ENCODE results near the gene DDX46. TPM values are rescaled to one million over a fixed set of nuclear protein-coding genes. Genes with fewer than 3 reads are reported as not detected.
A peak's percentile ranks its signal among the peaks of the same experiment; 100 is the strongest.

DDX46 gene
- total RNA-seq, 1 experiment from 2014 or later: 76.5 TPM

DNA sequence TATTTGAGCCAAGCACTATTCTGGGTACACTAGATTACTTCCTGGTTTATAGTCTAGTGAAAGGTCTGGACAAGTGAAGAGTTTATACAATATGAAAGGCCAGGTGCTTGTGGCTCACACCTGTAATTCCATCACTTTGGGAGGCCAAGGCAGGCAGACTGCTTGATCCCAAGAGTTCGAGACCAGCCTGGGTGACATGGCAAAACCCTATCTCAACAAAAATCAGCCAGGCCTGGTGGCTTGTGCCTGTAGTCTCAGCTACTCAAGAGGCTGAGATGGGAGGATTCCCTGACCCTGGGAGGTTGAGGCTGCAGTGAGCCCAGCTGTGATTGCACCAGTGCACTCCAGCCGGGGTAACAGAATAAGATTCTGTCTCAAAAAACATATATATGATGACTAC lies 106.1 kb downstream of the DDX46 start:
- no peaks in the 10 kb centered on the region; the same call in 1 of the 2 replicates for H3K9me2 ChIP-seq (ENCODE audit: insufficient read depth)
- no peaks in the 10 kb centered on the region for H3K4me1 ChIP-seq (replicated peaks; ENCODE audit: insufficient read depth)
- ChIA-PET CTCF (no interaction called here), POLR2A (ENCODE audit: unreplicated experiment) (interaction anchor here (0.6 kb wide), 1 partner anchor 739 kb away, joined by 5 read pairs; no protein-coding TSS in a partner anchor)
- H3K9me3 ChIP-seq (ENCODE audit: insufficient read depth, low read depth): no peaks in the 10 kb centered on the region
- no peak overlapping the region for H2AFZ ChIP-seq
- no peak overlapping the region for H3K4me2 ChIP-seq
- no peaks in the 10 kb centered on the region for H3K79me2 ChIP-seq (ENCODE audit: low read depth)
- H3F3A ChIP-seq (ENCODE audit: insufficient read depth, low read depth): peaks cover 19% of the 10 kb centered on the region; the same call in 1 of the 2 replicates
- no peak overlapping the region for H3K27ac ChIP-seq
- no peak for DNase-seq
- intact Hi-C loops (cut with micrococcal nuclease; ENCODE audit: unreplicated experiment): no loop called here
- H3K27me3 ChIP-seq (ENCODE audit: insufficient read depth, low read depth): no peaks in the 10 kb centered on the region
- no TSS peak for BruUV-seq (replicated peaks)
- no peak overlapping the region for H3K4me3 ChIP-seq
- TF ChIP-seq, protein P1, sequence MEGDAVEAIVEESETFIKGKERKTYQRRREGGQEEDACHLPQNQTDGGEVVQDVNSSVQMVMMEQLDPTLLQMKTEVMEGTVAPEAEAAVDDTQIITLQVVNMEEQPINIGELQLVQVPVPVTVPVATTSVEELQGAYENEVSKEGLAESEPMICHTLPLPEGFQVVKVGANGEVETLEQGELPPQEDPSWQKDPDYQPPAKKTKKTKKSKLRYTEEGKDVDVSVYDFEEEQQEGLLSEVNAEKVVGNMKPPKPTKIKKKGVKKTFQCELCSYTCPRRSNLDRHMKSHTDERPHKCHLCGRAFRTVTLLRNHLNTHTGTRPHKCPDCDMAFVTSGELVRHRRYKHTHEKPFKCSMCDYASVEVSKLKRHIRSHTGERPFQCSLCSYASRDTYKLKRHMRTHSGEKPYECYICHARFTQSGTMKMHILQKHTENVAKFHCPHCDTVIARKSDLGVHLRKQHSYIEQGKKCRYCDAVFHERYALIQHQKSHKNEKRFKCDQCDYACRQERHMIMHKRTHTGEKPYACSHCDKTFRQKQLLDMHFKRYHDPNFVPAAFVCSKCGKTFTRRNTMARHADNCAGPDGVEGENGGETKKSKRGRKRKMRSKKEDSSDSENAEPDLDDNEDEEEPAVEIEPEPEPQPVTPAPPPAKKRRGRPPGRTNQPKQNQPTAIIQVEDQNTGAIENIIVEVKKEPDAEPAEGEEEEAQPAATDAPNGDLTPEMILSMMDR (conservative IDR thresholded peaks at IDR 0.05): no peak
- TF ChIP-seq EZH2 (IDR thresholded peaks at IDR 0.05; ENCODE audit: low read depth): no peak
- no peaks in the 10 kb centered on the region for H3K36me3 ChIP-seq (ENCODE audit: low read depth)
- no peaks in the 10 kb centered on the region for H4K20me1 ChIP-seq (ENCODE audit: insufficient read depth)

DNA sequence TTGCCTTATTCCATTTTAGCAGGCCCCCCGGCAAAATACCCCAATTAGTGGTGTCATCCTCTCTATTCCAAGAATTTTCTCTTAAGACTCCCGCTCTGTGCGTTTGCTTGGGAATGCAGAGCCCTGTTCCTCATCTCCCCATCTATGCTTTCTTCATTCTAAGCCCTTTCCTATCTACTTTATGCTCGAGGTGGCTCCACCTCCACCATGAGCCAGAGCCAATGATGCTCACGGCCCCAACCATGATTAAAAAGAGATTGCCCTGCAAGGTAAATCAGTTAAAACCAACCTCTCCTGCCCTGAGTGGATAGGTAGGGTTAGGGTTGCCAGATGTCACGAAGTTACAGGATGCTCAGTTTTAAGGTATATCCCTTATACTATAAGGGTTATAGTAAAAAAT lies 114.9 kb downstream of the DDX46 start:
- H3K9me2 ChIP-seq (ENCODE audit: insufficient read depth): no peaks in the 10 kb centered on the region
- no peaks in the 10 kb centered on the region for H3K9me3 ChIP-seq (ENCODE audit: insufficient read depth, low read depth)
- H3K27ac ChIP-seq: no peak overlapping the region
- no TSS peak for BruUV-seq (replicated peaks)
- no peaks in the 10 kb centered on the region for H4K20me1 ChIP-seq (ENCODE audit: insufficient read depth)
- H3K27me3 ChIP-seq (ENCODE audit: insufficient read depth, low read depth): no peaks in the 10 kb centered on the region
- TF ChIP-seq EZH2 (IDR thresholded peaks at IDR 0.05; ENCODE audit: low read depth): no peak
- TF ChIP-seq, protein P1 (conservative IDR thresholded peaks at IDR 0.05): no peak
- 0 out of 2 replicates have a peak, but pooled peaks cover 8% of the 10 kb centered on the region for H3K4me1 ChIP-seq (replicated peaks; ENCODE audit: insufficient read depth)
- H3K36me3 ChIP-seq (ENCODE audit: low read depth): 0 out of 2 replicates have a peak, but pooled peaks cover 2% of the 10 kb centered on the region
- H3K4me3 ChIP-seq: peak overlapping the region; percentile 85; the same call in 1 of the 2 replicates
- ChIA-PET POLR2A (ENCODE audit: unreplicated experiment) (no interaction called here), CTCF (no interaction called here)
- intact Hi-C loops (cut with micrococcal nuclease; ENCODE audit: unreplicated experiment): no loop called here
- peak overlapping the region; percentile 99 for H2AFZ ChIP-seq
- peaks cover 8% of the 10 kb centered on the region; the same call in 1 of the 2 replicates for H3K79me2 ChIP-seq (ENCODE audit: low read depth)
- DNase-seq: no peak
- H3K4me2 ChIP-seq: peak overlapping the region; percentile 95
- peaks cover 9% of the 10 kb centered on the region; the same call in 1 of the 2 replicates for H3F3A ChIP-seq (ENCODE audit: insufficient read depth, low read depth)

DNA sequence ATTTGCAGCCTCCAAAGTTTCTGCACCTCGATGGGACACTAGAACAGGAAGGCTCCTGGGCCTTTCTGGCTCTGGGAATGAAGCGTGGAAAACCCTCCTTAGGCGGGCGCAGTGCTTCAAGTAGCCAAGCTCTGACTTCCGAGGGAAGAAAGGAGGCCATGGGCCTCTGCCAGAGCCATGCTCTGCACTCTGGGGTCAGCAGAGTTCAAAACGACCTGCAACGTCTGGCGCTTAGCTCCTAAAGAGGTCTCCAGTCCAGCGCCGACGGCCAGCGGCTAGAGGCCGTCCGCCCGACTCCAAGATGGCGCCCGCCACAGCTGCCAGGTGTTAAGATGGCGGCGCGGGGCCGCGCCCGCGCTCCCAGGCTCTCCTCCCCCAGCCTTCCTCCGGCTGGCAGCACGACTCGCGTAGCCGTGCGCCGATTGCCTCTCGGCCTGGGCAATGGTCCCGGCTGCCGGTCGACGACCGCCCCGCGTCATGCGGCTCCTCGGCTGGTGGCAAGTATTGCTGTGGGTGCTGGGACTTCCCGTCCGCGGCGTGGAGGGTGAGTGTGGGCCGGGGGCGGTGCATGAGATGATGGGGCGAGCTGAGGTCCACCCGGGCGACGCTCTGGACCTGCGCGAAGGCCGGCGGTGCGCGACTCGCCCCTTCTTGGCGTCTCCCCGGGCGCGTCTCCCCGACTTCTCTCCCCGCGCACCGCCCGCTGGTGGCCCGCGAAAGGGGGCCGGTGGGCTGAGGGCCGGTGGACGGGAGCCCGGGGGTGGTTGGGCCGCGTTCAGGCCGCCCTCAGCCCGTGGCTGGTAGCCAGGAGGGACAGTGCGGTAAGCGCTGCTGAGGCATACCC lies 115.6 kb downstream of the DDX46 start, which contains the start of gene TXNDC15:
Gene TXNDC15 (plus strand): TSS at position 385 of the 844 bp plus-strand sequence. CDS start 57 bp downstream, at position 442.
- peaks cover 8% of the 10 kb centered on the region; the same call in 1 of the 2 replicates for H3K79me2 ChIP-seq (ENCODE audit: low read depth)
- TF ChIP-seq, protein P1 (conservative IDR thresholded peaks at IDR 0.05): no peak
- H2AFZ ChIP-seq: peak within 1 kb of the TSS; percentile 99
- peak within 1 kb of the TSS; percentile 95 for H3K4me2 ChIP-seq
- H3K27me3 ChIP-seq (ENCODE audit: insufficient read depth, low read depth): no peaks in the 10 kb centered on the region
- H3K4me1 ChIP-seq (replicated peaks; ENCODE audit: insufficient read depth): 0 out of 2 replicates have a peak, but pooled peaks cover 8% of the 10 kb centered on the region
- H3K36me3 ChIP-seq (ENCODE audit: low read depth): 0 out of 2 replicates have a peak, but pooled peaks cover 2% of the 10 kb centered on the region
- intact Hi-C loops (cut with micrococcal nuclease; ENCODE audit: unreplicated experiment): loop anchor here (1.0 to 2.0 kb wide), 2 partner anchors 29 to 31 kb away; partner anchors contain the start of genes C5orf24 and PCBD2
- no peaks in the 10 kb centered on the region for H4K20me1 ChIP-seq (ENCODE audit: insufficient read depth)
- peaks cover 9% of the 10 kb centered on the region; the same call in 1 of the 2 replicates for H3F3A ChIP-seq (ENCODE audit: insufficient read depth, low read depth)
- peak within 1 kb of the TSS; percentile 85 for H3K4me3 ChIP-seq
- no peaks in the 10 kb centered on the region for H3K9me2 ChIP-seq (ENCODE audit: insufficient read depth)
- DNase-seq: peak; percentile 62 to 80
- H3K9me3 ChIP-seq (ENCODE audit: insufficient read depth, low read depth): no peaks in the 10 kb centered on the region
- TSS peak; percentile 30 for BruUV-seq (replicated peaks)
- CTCF ChIA-PET: no interaction called here
- peak within 1 kb of the TSS; percentile 42 for H3K27ac ChIP-seq
- POLR2A ChIA-PET (ENCODE audit: unreplicated experiment): interaction anchor here (0.5 kb wide), 1 partner anchor 12 kb away, joined by 7 read pairs; no protein-coding TSS in a partner anchor
